ENCODE measurements around the gene OPRL1.

The OPRL1 gene

GRCh38 chr20:64070244-64070993, 9.5 kb upstream of the OPRL1 start:
- H3K4me3 ChIP-seq (ENCODE audit: low read depth, low read length) = no peak overlapping the region

GRCh38 chr20:64071341-64072332, 8.2 kb upstream of the OPRL1 start:
- H3K4me3 ChIP-seq (ENCODE audit: low read depth, low read length) = no peak overlapping the region

GRCh38 chr20:64072498-64073063, 7.3 kb upstream of the OPRL1 start:
- no peak overlapping the region for H3K4me3 ChIP-seq (ENCODE audit: low read depth, low read length)

- H3K4me3 ChIP-seq (ENCODE audit: low read depth, low read length) = no peak overlapping the region
Observed at GRCh38 chr20:64073476-64074183, 6.3 kb upstream of the OPRL1 start.

GRCh38 chr20:64074184-64074789, 5.6 kb upstream of the OPRL1 start:
- H3K4me3 ChIP-seq (ENCODE audit: low read depth, low read length) = no peak overlapping the region

GRCh38 chr20:64074963-64075362, 4.9 kb upstream of the OPRL1 start:
- H3K4me3 ChIP-seq (ENCODE audit: low read depth, low read length) = no peak overlapping the region

- H3K4me3 ChIP-seq (ENCODE audit: low read depth, low read length) = no peak overlapping the region
Observed at GRCh38 chr20:64075556-64075955, 4.3 kb upstream of the OPRL1 start.

- H3K4me3 ChIP-seq (ENCODE audit: low read depth, low read length) = no peak overlapping the region
Observed at GRCh38 chr20:64076061-64076997, 3.6 kb upstream of the OPRL1 start.

GRCh38 chr20:64077094-64077493, 2.8 kb upstream of the OPRL1 start:
- no peak overlapping the region for H3K4me3 ChIP-seq (ENCODE audit: low read depth, low read length)

GRCh38 chr20:64077541-64077875, 2.4 kb upstream of the OPRL1 start:
- no peak overlapping the region for H3K4me3 ChIP-seq (ENCODE audit: low read depth, low read length)

GRCh38 chr20:64077876-64078551, 1.9 kb upstream of the OPRL1 start:
- H3K4me3 ChIP-seq (ENCODE audit: low read depth, low read length) = no peak overlapping the region

GRCh38 chr20:64078934-64079272, 979 bp upstream of the OPRL1 start:
- peak overlapping the region; percentile 56 for H3K4me3 ChIP-seq (ENCODE audit: low read depth, low read length)

GRCh38 chr20:64079273-64080012, 439 bp upstream of the OPRL1 start, which contains the start of gene RGS19:
RGS19 (minus strand) TSS chr20:64079518; CDS start chr20:64076886, 2,632 bp downstream.
- peak within 1 kb of the TSS; percentile 56 for H3K4me3 ChIP-seq (ENCODE audit: low read depth, low read length)

- H3K4me3 ChIP-seq (ENCODE audit: low read depth, low read length) = no peak overlapping the region
Observed at GRCh38 chr20:64080813-64081623, 1.1 kb downstream of the OPRL1 start.

- no peak overlapping the region for H3K4me3 ChIP-seq (ENCODE audit: low read depth, low read length)
Observed at GRCh38 chr20:64081624-64081964, 1.7 kb downstream of the OPRL1 start.

GRCh38 chr20:64082126-64082731, 2.3 kb downstream of the OPRL1 start:
- H3K4me3 ChIP-seq (ENCODE audit: low read depth, low read length) = no peak overlapping the region

- peak overlapping the region; percentile 13 for H3K4me3 ChIP-seq (ENCODE audit: low read depth, low read length)
Observed at GRCh38 chr20:64082820-64083377, 3.0 kb downstream of the OPRL1 start.

Data from iPS-11a (cell line).